Right lobe of liver (tissue), 6 donors: Measurements from ENCODE around the gene SART3. TPM values are rescaled to one million over a fixed set of nuclear protein-coding genes. Genes with fewer than 3 reads are reported as not detected.

ENCODE experiments used
- ATAC-seq, 4 donors: fragments of 200-7000 bp; cut with Tn5 transposase; one replicate each; pipeline ENCODE4 v1.9.1; 2020; ENCODE audit warnings: mild to moderate bottlenecking in 4 of 4, moderate library complexity in 4 of 4
- DNase-seq, 3 donors: peaks; one replicate each; pipeline ENCODE4 v3.0.0-alpha.2; 2020
- H3K27ac ChIP-seq, 3 donors: fragments of 200-600 bp; one replicate each; pipeline ENCODE4 v1.8.0; 2022
- H3K27me3 ChIP-seq, 2 donors: fragments of 200-600 bp; one replicate each; pipeline ENCODE4 v1.8.0; 2022
- H3K36me3 ChIP-seq, 4 donors: fragments of 200-600 bp; sonication (generic) in 1 of 4; one replicate each; pipeline versions ENCODE4 v1.5.1 to v1.8.0; 2017 to 2022; ENCODE audit warnings: control low read depth in 1 of 4
- H3K4me1 ChIP-seq, 4 donors: fragments of 200-600 bp; sonication (generic) in 1 of 4; one replicate each; pipeline versions ENCODE4 v1.5.1 to v1.8.0; 2017 to 2022; ENCODE audit warnings: control low read depth in 1 of 4
- H3K4me3 ChIP-seq, 3 donors: fragments of 200-600 bp; one replicate each; pipeline ENCODE4 v1.8.0; 2022
- H3K9me3 ChIP-seq, 4 donors: fragments of 200-600 bp; sonication (generic) in 1 of 4; one replicate each; pipeline versions ENCODE4 v1.5.1 to v1.8.0; 2017 to 2022; ENCODE audit warnings: control low read depth in 1 of 4
- CTCF ChIP-seq, 4 donors: fragments of 200-600 bp in 3 of 4; fragments of 450-650 bp in 1 of 4; IDR thresholded peaks; one replicate each; pipeline versions ENCODE4 v1.5.1 to v1.8.0; 2016 to 2022; ENCODE audit warnings: antibody characterized with exemption in 4 of 4, mild to moderate bottlenecking in 2 of 4
- POLR2A ChIP-seq: fragments of 450-650 bp; IDR thresholded peaks from one replicate; pipeline ENCODE4 v1.6.1; 2017; ENCODE audit warnings: antibody characterized with exemption, mild to moderate bottlenecking
- WGBS: methylation state at CpG from one replicate; pipeline ENCODE4 v1.1.6; 2018; ENCODE audit warnings: low coverage, low lambda C conversion rate; ENCODE audit not compliant: insufficient coverage; ENCODE audit errors: missing lambda C conversion rate; 5-methylcytosine and 5-hydroxymethylcytosine counted together
- intact Hi-C, 2 donors: fragments of 100-400 bp; cut with DNase I; formaldehyde crosslinking; loops; one replicate each; pipeline versions ENCODE4 v1.11.2 to v1.14.1; 2022
- total RNA-seq, 6 experiments: library from RNA; depleted of rRNA in 2 of 6; stranded (reverse); fragments of >200 nt in 2 of 6; fragmentation: NEBNext Ultra II Directional in 3 of 6; extraction: Animal tissue kit (Norgen Biotek cat#: 25700) in 3 of 6; gene quantifications; one replicate each; pipeline versions ENCODE4 v1.1.0 to v1.2.4, GENCODE V29; 2016 to 2023
- donor health status: DM: no; HTN: yes; CAD: no.
- donor health status: DM: no; HTN: no; CAD: no.
- donor health status: DM: no; HTN: no; CAD: no.
- donor health status: DM: no; HTN: yes; CAD: no.
- donor health status: DM: no; HTN: yes; CAD: no.

The SART3 gene
- total RNA-seq, 6 experiments from 2014 or later, result 13.2 to 28.4 (median 20.6) TPM

GRCh38 chr12:108565146-108565545 lies 4.2 kb upstream of the SART3 start:
- no peak overlapping the region for H3K4me3 ChIP-seq
- peaks cover 0 to 52% (median 10%) of the 10 kb centered on the region in 4 donors for H3K36me3 ChIP-seq
- H3K27ac ChIP-seq, result peak overlapping the region in 1 of 3 donors; percentile 2
- 75% methylated on average over 3 of the region's 3 CpGs for WGBS
- no peak for DNase-seq
- intact Hi-C loops, result loop anchor here in 1 of 2 donors (5.0 kb wide), 1 partner anchor 47 kb away; no protein-coding TSS in a partner anchor
- no peaks in the 10 kb centered on the region for H3K9me3 ChIP-seq
- TF ChIP-seq POLR2A (no peak), CTCF (IDR thresholded peaks at IDR 0.05) (no peak)
- H3K4me1 ChIP-seq, result peaks cover 0 to 27% (median 3%) of the 10 kb centered on the region in 4 donors
- no peak for ATAC-seq
- no peaks in the 10 kb centered on the region for H3K27me3 ChIP-seq

GRCh38 chr12:108564724-108565123 lies 3.8 kb upstream of the SART3 start:
- DNase-seq (no peak), ATAC-seq (no peak)
- Histone ChIP-seq H3K4me3 (no peak overlapping the region), H3K4me1 (peaks cover 0 to 31% (median 3%) of the 10 kb centered on the region in 4 donors), H3K27ac (no peak overlapping the region), H3K27me3 (no peaks in the 10 kb centered on the region), H3K36me3 (peaks cover 0 to 48% (median 10%) of the 10 kb centered on the region in 4 donors), H3K9me3 (no peaks in the 10 kb centered on the region)
- no peak for TF ChIP-seq POLR2A
- TF ChIP-seq CTCF (IDR thresholded peaks at IDR 0.05), result no peak
- intact Hi-C loops, result loop anchor here in 1 of 2 donors (5.0 kb wide), 1 partner anchor 48 kb away; no protein-coding TSS in a partner anchor

GRCh38 chr12:108563804-108564151 lies 2.8 kb upstream of the SART3 start:
- intact Hi-C loops, result no loop called here
- H3K36me3 ChIP-seq, result peaks cover 0 to 39% (median 9%) of the 10 kb centered on the region in 4 donors
- DNase-seq (no peak), ATAC-seq (no peak)
- H3K4me1 ChIP-seq, result peaks cover 0 to 40% (median 7%) of the 10 kb centered on the region in 4 donors
- H3K4me3 ChIP-seq, result peak overlapping the region in 2 of 3 donors; percentile 76 to 86
- no peak for TF ChIP-seq POLR2A
- TF ChIP-seq CTCF (IDR thresholded peaks at IDR 0.05), result no peak
- no peak overlapping the region for H3K27ac ChIP-seq
- 0% methylated on average over 1 of the region's 1 CpG for WGBS
- H3K9me3 ChIP-seq, result no peaks in the 10 kb centered on the region
- H3K27me3 ChIP-seq, result no peaks in the 10 kb centered on the region

- no peak for TF ChIP-seq POLR2A
- TF ChIP-seq CTCF (IDR thresholded peaks at IDR 0.05), result peak; percentile 80 to 93 (median 91)
- H3K36me3 ChIP-seq, result peaks cover 0 to 34% (median 6%) of the 10 kb centered on the region in 4 donors
- peak overlapping the region; percentile 82 to 90 (median 87) for H3K27ac ChIP-seq
- H3K9me3 ChIP-seq, result no peaks in the 10 kb centered on the region
- H3K4me3 ChIP-seq, result peak overlapping the region; percentile 76 to 86 (median 77)
- peak; percentile 79 to 82 (median 81) for DNase-seq
- H3K27me3 ChIP-seq, result no peaks in the 10 kb centered on the region
- peak; percentile 50 to 64 (median 54) for ATAC-seq
- H3K4me1 ChIP-seq, result peaks cover 0 to 40% (median 7%) of the 10 kb centered on the region in 4 donors
- 0% methylated on average over 11 of the region's 14 CpGs for WGBS
- intact Hi-C loops, result no loop called here
These were observed 2.3 kb upstream of the SART3 start for GRCh38 chr12:108563136-108563803.
